HG03139 (cell line): ENCODE results near the gene DOCK10.

Source experiments
- ATAC-seq: cut with Tn5 transposase; IDR thresholded peaks from one replicate; pipeline ENCODE4 v1.9.1; 2021; ENCODE audit not compliant: unreplicated experiment

Gene DOCK10

GRCh38 chr2:224982910-224983711 lies 59.2 kb downstream of the DOCK10 start:
- ATAC-seq = no peak

- no peak for ATAC-seq
Observed at GRCh38 chr2:224982226-224982625, 60.0 kb downstream of the DOCK10 start.

- no peak for ATAC-seq
Observed at GRCh38 chr2:224976629-224977525, 65.4 kb downstream of the DOCK10 start.

GRCh38 chr2:224975761-224976160 lies 66.5 kb downstream of the DOCK10 start:
- ATAC-seq = no peak

- ATAC-seq = no peak
Observed at GRCh38 chr2:224973112-224974016, 68.9 kb downstream of the DOCK10 start.

GRCh38 chr2:224971214-224971613 lies 71.1 kb downstream of the DOCK10 start:
- peak; percentile 45 for ATAC-seq

GRCh38 chr2:224970311-224970710 lies 72.0 kb downstream of the DOCK10 start:
- no peak for ATAC-seq

- no peak for ATAC-seq
Observed at GRCh38 chr2:224969633-224970260, 72.5 kb downstream of the DOCK10 start.

GRCh38 chr2:224969095-224969494 lies 73.2 kb downstream of the DOCK10 start:
- no peak for ATAC-seq

- ATAC-seq = no peak
Observed at GRCh38 chr2:224968051-224968450, 74.2 kb downstream of the DOCK10 start.

- ATAC-seq = no peak
Observed at GRCh38 chr2:224966613-224967012, 75.7 kb downstream of the DOCK10 start.

- no peak for ATAC-seq
Observed at GRCh38 chr2:224959556-224959955, 82.7 kb downstream of the DOCK10 start.

GRCh38 chr2:224958873-224959272 lies 83.4 kb downstream of the DOCK10 start:
- no peak for ATAC-seq

GRCh38 chr2:224958462-224958857 lies 83.8 kb downstream of the DOCK10 start:
- ATAC-seq = no peak

GRCh38 chr2:224957540-224958461 lies 84.5 kb downstream of the DOCK10 start:
- peak; percentile 82 for ATAC-seq

GRCh38 chr2:224956706-224957105 lies 85.6 kb downstream of the DOCK10 start:
- no peak for ATAC-seq

GRCh38 chr2:224954980-224955379 lies 87.3 kb downstream of the DOCK10 start:
- peak; percentile 29 for ATAC-seq

- peak; percentile 64 for ATAC-seq
Observed at GRCh38 chr2:224952936-224953657, 89.2 kb downstream of the DOCK10 start.
